ENCODE results near the gene RHBDF2.
"Not testable (repeated sequence)": the region's sequence is repeated elsewhere in the genome, so short reads cannot be mapped to it uniquely, and the experiment has no call there.

Gene RHBDF2

GRCh38 chr17:76524598-76525512 lies 23.6 kb upstream of the RHBDF2 start:
- DNase-seq (ENCODE audit: low spot score): no peak

- DNase-seq (ENCODE audit: low spot score): peak; percentile 79
Observed at GRCh38 chr17:76523084-76524037, 22.1 kb upstream of the RHBDF2 start.

- not testable (repeated sequence) for DNase-seq (ENCODE audit: low spot score)
Observed at GRCh38 chr17:76521683-76522082, 20.5 kb upstream of the RHBDF2 start.

- DNase-seq (ENCODE audit: low spot score): no peak
Observed at GRCh38 chr17:76521262-76521661, 20.0 kb upstream of the RHBDF2 start.

GRCh38 chr17:76519048-76519966 lies 18.1 kb upstream of the RHBDF2 start:
- DNase-seq (ENCODE audit: low spot score): no peak

- DNase-seq (ENCODE audit: low spot score): no peak
Observed at GRCh38 chr17:76517638-76518038, 16.4 kb upstream of the RHBDF2 start.

- peak; percentile 98 for DNase-seq (ENCODE audit: low spot score)
Observed at GRCh38 chr17:76515274-76515949, 14.2 kb upstream of the RHBDF2 start.

- not testable (repeated sequence) for DNase-seq (ENCODE audit: low spot score)
Observed at GRCh38 chr17:76514355-76514754, 13.1 kb upstream of the RHBDF2 start.

- no peak for DNase-seq (ENCODE audit: low spot score)
Observed at GRCh38 chr17:76513306-76513692, 12.1 kb upstream of the RHBDF2 start.

- DNase-seq (ENCODE audit: low spot score): no peak
Observed at GRCh38 chr17:76512366-76513305, 11.4 kb upstream of the RHBDF2 start.

- no peak for DNase-seq (ENCODE audit: low spot score)
Observed at GRCh38 chr17:76511668-76512365, 10.6 kb upstream of the RHBDF2 start.

GRCh38 chr17:76510831-76511244 lies 9.6 kb upstream of the RHBDF2 start:
- no peak for DNase-seq (ENCODE audit: low spot score)

GRCh38 chr17:76508472-76509063 lies 7.3 kb upstream of the RHBDF2 start:
- not testable (repeated sequence) for DNase-seq (ENCODE audit: low spot score)

GRCh38 chr17:76506408-76507345 lies 5.5 kb upstream of the RHBDF2 start:
- DNase-seq (ENCODE audit: low spot score): peak; percentile 87

GRCh38 chr17:76504117-76504516 lies 2.9 kb upstream of the RHBDF2 start:
- no peak for DNase-seq (ENCODE audit: low spot score)

- DNase-seq (ENCODE audit: low spot score): no peak
Observed at GRCh38 chr17:76502341-76503211, 1.4 kb upstream of the RHBDF2 start.
